NB4 (cell line): ENCODE data around the gene CCBE1.

Source experiments
- MYC ChIP-seq: IDR thresholded peaks from 2 replicates; pipeline ENCODE4 v1.6.1; 2011; ENCODE audit warnings: low read depth, low read length
- POLR2A ChIP-seq: IDR thresholded peaks from 2 replicates; pipeline ENCODE4 v1.6.1; 2011; ENCODE audit warnings: mild to moderate bottlenecking; ENCODE audit not compliant: insufficient read length; ENCODE audit errors: extremely low read depth
- TF ChIP-seq, protein P1 (sequence below): IDR thresholded peaks from one replicate; pipeline ENCODE4 v1.5.1; 2012; ENCODE audit warnings: low read depth, low read length
- TF ChIP-seq, protein P2 (sequence below): IDR thresholded peaks from 2 replicates; pipeline ENCODE4 v1.6.1; 2011; ENCODE audit warnings: low read depth, low read length

DNA sequence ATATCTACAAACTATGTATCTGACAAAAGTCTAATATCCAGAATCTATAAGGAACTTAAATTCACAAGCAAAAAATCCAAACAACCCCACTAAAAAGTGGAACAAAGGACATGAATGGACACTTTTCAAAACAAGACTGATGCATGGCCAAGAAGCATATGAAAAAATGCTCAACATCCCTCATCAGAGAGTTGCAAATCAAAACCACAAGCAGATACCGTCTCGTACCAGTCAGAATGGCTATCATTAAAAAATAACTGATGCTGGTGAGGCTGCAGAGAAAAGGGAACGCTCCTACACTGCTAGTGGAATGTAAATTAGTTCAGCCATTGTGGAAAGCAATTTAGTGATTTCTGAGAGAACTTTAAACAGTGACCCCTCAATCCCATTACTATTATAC lies 56.5 kb downstream of the CCBE1 start:
- TF ChIP-seq POLR2A (no peak), MYC (no peak)
- TF ChIP-seq, protein P1, sequence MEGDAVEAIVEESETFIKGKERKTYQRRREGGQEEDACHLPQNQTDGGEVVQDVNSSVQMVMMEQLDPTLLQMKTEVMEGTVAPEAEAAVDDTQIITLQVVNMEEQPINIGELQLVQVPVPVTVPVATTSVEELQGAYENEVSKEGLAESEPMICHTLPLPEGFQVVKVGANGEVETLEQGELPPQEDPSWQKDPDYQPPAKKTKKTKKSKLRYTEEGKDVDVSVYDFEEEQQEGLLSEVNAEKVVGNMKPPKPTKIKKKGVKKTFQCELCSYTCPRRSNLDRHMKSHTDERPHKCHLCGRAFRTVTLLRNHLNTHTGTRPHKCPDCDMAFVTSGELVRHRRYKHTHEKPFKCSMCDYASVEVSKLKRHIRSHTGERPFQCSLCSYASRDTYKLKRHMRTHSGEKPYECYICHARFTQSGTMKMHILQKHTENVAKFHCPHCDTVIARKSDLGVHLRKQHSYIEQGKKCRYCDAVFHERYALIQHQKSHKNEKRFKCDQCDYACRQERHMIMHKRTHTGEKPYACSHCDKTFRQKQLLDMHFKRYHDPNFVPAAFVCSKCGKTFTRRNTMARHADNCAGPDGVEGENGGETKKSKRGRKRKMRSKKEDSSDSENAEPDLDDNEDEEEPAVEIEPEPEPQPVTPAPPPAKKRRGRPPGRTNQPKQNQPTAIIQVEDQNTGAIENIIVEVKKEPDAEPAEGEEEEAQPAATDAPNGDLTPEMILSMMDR, result no peak
- TF ChIP-seq, protein P2, sequence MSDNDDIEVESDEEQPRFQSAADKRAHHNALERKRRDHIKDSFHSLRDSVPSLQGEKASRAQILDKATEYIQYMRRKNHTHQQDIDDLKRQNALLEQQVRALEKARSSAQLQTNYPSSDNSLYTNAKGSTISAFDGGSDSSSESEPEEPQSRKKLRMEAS, result no peak
